HepG2 (cell line): ENCODE results near the gene TH. TPM values are rescaled to one million over a fixed set of nuclear protein-coding genes. Genes with fewer than 3 reads are reported as not detected.

Experiments used
- ATAC-seq: fragments of 200-7000 bp; cut with Tn5 transposase; 3 replicates; pipeline ENCODE4 v1.9.1; 2020; ENCODE audit warnings: mild to moderate bottlenecking, moderate library complexity
- BruUV-seq: library from RNA; stranded (reverse); fragments of 400-500 nt; replicated peaks from 2 replicates; lab custom pipeline; 2021; lab: Mats Ljungman, UMichigan
- CTCF ChIA-PET: fragments of 300-600 bp; formaldehyde crosslinking; extraction: SDS; loops from one replicate; lab custom pipeline; 2021; ENCODE audit warnings: low total read pairs, inconsistent platforms, low intra/inter-chr PET ratio; lab: Yijun Ruan, JAX
- POLR2A ChIA-PET: fragments of 350-600 bp; sonication (Branson Sonifier 250); formaldehyde crosslinking; loops from one replicate; lab custom pipeline; 2020; ENCODE audit warnings: antibody characterized with exemption, inconsistent platforms; lab: Yijun Ruan, JAX
- DNase-seq: peaks from one replicate; pipeline ENCODE4 v3.0.0-alpha.2; 2015; ENCODE audit warnings: low spot score
- FAIRE-seq: peaks from 3 replicates; lab custom pipeline; 2011; peaks lifted over from hg19 to GRCh38; lab: Jason Lieb, UNC
- H2AFZ ChIP-seq: one replicate; pipeline ENCODE4 v1.6.1; 2011; ENCODE audit warnings: low read length, inconsistent platforms
- H3K27ac ChIP-seq: fragments of 300-600 bp; 3 replicates; pipeline ENCODE4 v1.8.0; 2011; ENCODE audit warnings: mixed run types, mild to moderate bottlenecking, mixed read lengths, low read length, inconsistent platforms; ENCODE audit not compliant: insufficient read depth; ENCODE audit errors: extremely low read length
- H3K27me3 ChIP-seq, 2 experiments: fragments of 200-600 bp in 1 of 2; 2 replicates in 1 of 2; 3 replicates in 1 of 2; pipeline versions ENCODE4 v1.6.0 to v1.8.0; 2011; ENCODE audit warnings: low read length in 2 of 2, mild to moderate bottlenecking in 2 of 2, moderate library complexity in 2 of 2, inconsistent platforms in 1 of 2; ENCODE audit not compliant: insufficient read depth in 2 of 2, control insufficient read depth in 1 of 2
- H3K36me3 ChIP-seq, 2 experiments: fragments of 200-600 bp in 1 of 2; replicated peaks in 1 of 2; 2 replicates in 1 of 2; 3 replicates in 1 of 2; pipeline versions ENCODE4 v1.5.1 to v1.8.0; 2011; ENCODE audit warnings: low read length in 2 of 2, inconsistent platforms in 1 of 2; ENCODE audit not compliant: insufficient read depth in 2 of 2, control insufficient read depth in 1 of 2
- H3K4me1 ChIP-seq: 2 replicates; pipeline ENCODE4 v1.5.1; 2012; ENCODE audit warnings: low read length, inconsistent platforms; ENCODE audit not compliant: insufficient read depth
- H3K4me2 ChIP-seq: 2 replicates; pipeline ENCODE4 v1.6.0; 2011; ENCODE audit warnings: low read depth, low read length, inconsistent platforms
- H3K4me3 ChIP-seq, 3 experiments: fragments of 200-600 bp in 1 of 3; sonication (generic), shearing (Covaris generic) in 1 of 3; replicated peaks in 1 of 3; 2 replicates each; pipeline ENCODE4 v1.5.1; 2011 to 2016; ENCODE audit warnings: low read length in 3 of 3, inconsistent platforms in 2 of 3, low read depth in 2 of 3, mild to moderate bottlenecking in 2 of 3, control low read depth in 1 of 3, mixed read lengths in 1 of 3; ENCODE audit not compliant: insufficient read depth in 1 of 3
- H3K79me2 ChIP-seq: one replicate; pipeline ENCODE4 v1.6.1; 2011; ENCODE audit warnings: low read length, inconsistent platforms; ENCODE audit not compliant: insufficient read depth
- H3K9ac ChIP-seq: 2 replicates; pipeline ENCODE4 v1.6.0; 2011; ENCODE audit warnings: mild to moderate bottlenecking, low read depth, low read length, inconsistent platforms; ENCODE audit not compliant: insufficient read depth
- H3K9me3 ChIP-seq: 2 replicates; pipeline ENCODE4 v1.5.1; 2012; ENCODE audit warnings: mild to moderate bottlenecking, low read length
- H4K20me1 ChIP-seq: 2 replicates; pipeline ENCODE4 v1.6.0; 2011; ENCODE audit warnings: inconsistent platforms, mild to moderate bottlenecking, low read length, moderate library complexity; ENCODE audit not compliant: insufficient read depth
- ATF7 ChIP-seq, 2 experiments: fragments of 450-650 bp in 1 of 2; sonication (generic) in 1 of 2; formaldehyde crosslinking in 1 of 2; IDR thresholded peaks; 2 replicates each; pipeline versions ENCODE4 v1.4.0 to v1.6.1; 2016 to 2020; ENCODE audit warnings: antibody characterized with exemption in 1 of 2, mild to moderate bottlenecking in 1 of 2, missing genetic modification reagents in 1 of 2
- HNF4G ChIP-seq, 2 experiments: sonication (generic) in 1 of 2; formaldehyde crosslinking in 1 of 2; IDR thresholded peaks; 2 replicates each; pipeline versions ENCODE4 v1.4.0 to v1.6.1; 2011 to 2020; ENCODE audit warnings: borderline replicate concordance in 2 of 2, low read depth in 2 of 2, mild to moderate bottlenecking in 2 of 2, low read length in 1 of 2, missing genetic modification reagents in 1 of 2, moderate library complexity in 1 of 2
- MAFG ChIP-seq: sonication (generic); formaldehyde crosslinking; IDR thresholded peaks from 2 replicates; pipeline ENCODE4 v1.5.1; 2020; ENCODE audit warnings: mild to moderate bottlenecking, missing genetic modification reagents
- PRPF4 ChIP-seq: fragments of 200-400 bp; formaldehyde crosslinking; IDR thresholded peaks from 2 replicates; pipeline ENCODE4 v1.6.1; 2016; ENCODE audit warnings: low read length, low read depth; ENCODE audit not compliant: poor library complexity, severe bottlenecking
- RBM22 ChIP-seq: fragments of 200-400 bp; formaldehyde crosslinking; optimal IDR thresholded peaks from 2 replicates; pipeline ENCODE3; 2017; ENCODE audit warnings: mild to moderate bottlenecking, low read length, moderate library complexity
- SIX1 ChIP-seq: sonication (generic); formaldehyde crosslinking; IDR thresholded peaks from 2 replicates; pipeline ENCODE4 v1.4.0; 2020; ENCODE audit warnings: missing genetic modification reagents, borderline replicate concordance
- SRF ChIP-seq: IDR thresholded peaks from 2 replicates; pipeline ENCODE4 v1.6.1; 2011; ENCODE audit warnings: mild to moderate bottlenecking, low read depth, low read length, moderate library complexity
- ZNF30 ChIP-seq: sonication (generic); formaldehyde crosslinking; IDR thresholded peaks from 2 replicates; pipeline ENCODE4 v1.5.0; 2020; ENCODE audit warnings: mild to moderate bottlenecking, missing genetic modification reagents
- ZNF615 ChIP-seq: sonication (generic); formaldehyde crosslinking; IDR thresholded peaks from 2 replicates; pipeline ENCODE4 v1.5.0; 2020; ENCODE audit warnings: mild to moderate bottlenecking, missing genetic modification reagents, borderline replicate concordance
- ZNF678 ChIP-seq: sonication (generic); formaldehyde crosslinking; IDR thresholded peaks from 2 replicates; pipeline ENCODE4 v1.4.0; 2020; ENCODE audit warnings: mild to moderate bottlenecking, missing genetic modification reagents
- ZNF788 ChIP-seq: sonication (generic); formaldehyde crosslinking; IDR thresholded peaks from 2 replicates; pipeline ENCODE4 v1.5.0; 2020; ENCODE audit warnings: mild to moderate bottlenecking, missing genetic modification reagents, borderline replicate concordance
- WGBS: methylation state at CpG from one replicate; pipeline ENCODE4 v1.1.6; 2017; ENCODE audit warnings: low lambda C conversion rate; 5-methylcytosine and 5-hydroxymethylcytosine counted together
- in situ Hi-C: cut with HindIII; loops from 2 replicates; pipeline ENCODE4 v1.10.0; 2017; ENCODE audit warnings: low pct_unique_long_range_greater_than_20kb; ENCODE audit not compliant: extremely low pct_ligation_motif_present
- intact Hi-C: fragments of 100-400 bp; cut with micrococcal nuclease; formaldehyde crosslinking; loops from one replicate; pipeline ENCODE4 v1.10.0; 2022; ENCODE audit not compliant: unreplicated experiment
- polyA plus RNA-seq, 8 experiments: library from polyadenylated mRNA; depleted of rRNA in 3 of 8; stranded (reverse) in 7 of 8; unstranded in 1 of 8; fragments of >200 nt; fragmentation: Illumina TruSeq in 4 of 8; extraction: Trizol in 4 of 8; gene quantifications; 2 replicates each; pipeline versions ENCODE4 v1.2.1 to v1.2.3, GENCODE V29; 2011 to 2016; ENCODE audit warnings: low read depth in 4 of 8, missing spikeins in 1 of 8, mixed read lengths in 1 of 8; ENCODE audit not compliant: insufficient read depth in 1 of 8
- total RNA-seq, 5 experiments: library from RNA; depleted of rRNA; stranded (reverse); fragments of >200 nt; fragmentation: Illumina TruSeq; extraction: Trizol; gene quantifications; 2 replicates each; pipeline ENCODE4 v1.2.3, GENCODE V29; 2016; ENCODE audit warnings: low read depth in 1 of 5
- TF ChIP-seq, protein P1 (sequence below): sonication (generic); formaldehyde crosslinking; IDR thresholded peaks from 2 replicates; pipeline ENCODE4 v1.5.0; 2020; ENCODE audit warnings: mild to moderate bottlenecking, missing genetic modification reagents

TH gene
- total and polyA plus RNA-seq, 2 of the 13 experiments (the other 11 are each of a cell fraction or from before 2014, with no cell fraction given) = 0.36 TPM; not detected in 1

DNA sequence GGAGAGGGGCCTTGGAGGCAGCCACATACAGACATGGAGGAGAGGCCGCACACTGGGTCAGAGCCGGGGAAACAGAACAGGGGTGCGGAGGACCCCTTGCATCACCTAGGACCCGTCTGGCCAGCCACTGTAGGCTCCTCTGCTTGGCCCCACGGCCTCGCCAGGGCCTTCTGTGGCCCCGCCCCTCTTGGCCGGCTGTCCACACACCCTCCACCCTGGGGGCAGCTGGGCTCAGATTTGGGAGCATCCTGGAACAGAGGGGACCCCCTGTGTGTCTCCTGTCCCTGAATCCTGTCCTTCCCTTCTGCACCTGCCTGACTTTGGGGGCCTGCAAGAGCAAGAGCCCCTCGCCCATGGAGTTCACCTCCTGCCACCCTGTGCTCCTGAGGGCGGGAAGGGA is 7.9 kb upstream of the TH start:
- H3K27ac ChIP-seq = no peak overlapping the region
- BruUV-seq = no TSS peak

More for the DNA sequence above, 7.9 kb upstream of the TH start:
- Histone ChIP-seq H3K4me2 (no peak overlapping the region), H4K20me1 (no peaks in the 10 kb centered on the region), H3K9me3 (no peaks in the 10 kb centered on the region)
- DNase-seq = no peak
- TF ChIP-seq ZNF30 (CRISPR knock-in tag) (no peak), RBM22 (no peak), SIX1 (no peak), HNF4G (IDR thresholded peaks at IDR 0.05; ENCODE audit: borderline replicate concordance, low read depth, low read length) (no peak), HNF4G (CRISPR knock-in tag; IDR thresholded peaks at IDR 0.05; ENCODE audit: borderline replicate concordance, low read depth) (no peak), ZNF788 (CRISPR knock-in tag) (no peak), MAFG (CRISPR knock-in tag) (no peak), ATF7 (IDR thresholded peaks at IDR 0.05) (no peak), ATF7 (CRISPR knock-in tag; IDR thresholded peaks at IDR 0.05) (no peak), ZNF615 (CRISPR knock-in tag) (no peak), ZNF678 (no peak), PRPF4 (no peak), SRF (no peak)
- TF ChIP-seq, protein P1, sequence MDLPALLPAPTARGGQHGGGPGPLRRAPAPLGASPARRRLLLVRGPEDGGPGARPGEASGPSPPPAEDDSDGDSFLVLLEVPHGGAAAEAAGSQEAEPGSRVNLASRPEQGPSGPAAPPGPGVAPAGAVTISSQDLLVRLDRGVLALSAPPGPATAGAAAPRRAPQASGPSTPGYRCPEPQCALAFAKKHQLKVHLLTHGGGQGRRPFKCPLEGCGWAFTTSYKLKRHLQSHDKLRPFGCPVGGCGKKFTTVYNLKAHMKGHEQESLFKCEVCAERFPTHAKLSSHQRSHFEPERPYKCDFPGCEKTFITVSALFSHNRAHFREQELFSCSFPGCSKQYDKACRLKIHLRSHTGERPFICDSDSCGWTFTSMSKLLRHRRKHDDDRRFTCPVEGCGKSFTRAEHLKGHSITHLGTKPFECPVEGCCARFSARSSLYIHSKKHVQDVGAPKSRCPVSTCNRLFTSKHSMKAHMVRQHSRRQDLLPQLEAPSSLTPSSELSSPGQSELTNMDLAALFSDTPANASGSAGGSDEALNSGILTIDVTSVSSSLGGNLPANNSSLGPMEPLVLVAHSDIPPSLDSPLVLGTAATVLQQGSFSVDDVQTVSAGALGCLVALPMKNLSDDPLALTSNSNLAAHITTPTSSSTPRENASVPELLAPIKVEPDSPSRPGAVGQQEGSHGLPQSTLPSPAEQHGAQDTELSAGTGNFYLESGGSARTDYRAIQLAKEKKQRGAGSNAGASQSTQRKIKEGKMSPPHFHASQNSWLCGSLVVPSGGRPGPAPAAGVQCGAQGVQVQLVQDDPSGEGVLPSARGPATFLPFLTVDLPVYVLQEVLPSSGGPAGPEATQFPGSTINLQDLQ (CRISPR knock-in tag) = no peak
- TF ChIP-seq, all 625 proteins: peak for 0
- no peaks in the 10 kb centered on the region for H3K79me2 ChIP-seq
- ATAC-seq = no peak
- POLR2A ChIA-PET = no interaction called here
- intact Hi-C loops (no loop called here), in situ Hi-C loops (no loop called here)
- CTCF ChIA-PET = no interaction called here
- no peak overlapping the region for H2AFZ ChIP-seq
- peaks cover 17% of the 10 kb centered on the region for H3K4me1 ChIP-seq
- FAIRE-seq = no peak
- H3K36me3 ChIP-seq = no peaks in the 10 kb centered on the region
- H3K9ac ChIP-seq = no peak overlapping the region
- peaks cover 16 to 66% of the 10 kb centered on the region in 2 experiments for H3K27me3 ChIP-seq
- H3K4me3 ChIP-seq = no peak overlapping the region
- WGBS = 52% methylated on average over 2 of the region's 10 CpGs
